HG03469 (cell line): ENCODE measurements around the gene SMYD3.

Experiments
- ATAC-seq: cut with Tn5 transposase; IDR thresholded peaks from one replicate; pipeline ENCODE4 v1.9.1; 2021; ENCODE audit warnings: mild to moderate bottlenecking, moderate library complexity, moderate number of reproducible peaks; ENCODE audit not compliant: unreplicated experiment

The SMYD3 gene

GRCh38 chr1:246417813-246418564, 89.1 kb downstream of the SMYD3 start:
- no peak for ATAC-seq

- ATAC-seq: no peak
These were observed 89.8 kb downstream of the SMYD3 start for GRCh38 chr1:246417152-246417812.

GRCh38 chr1:246416261-246416660, 90.8 kb downstream of the SMYD3 start:
- ATAC-seq: no peak

- no peak for ATAC-seq
These were observed 92.1 kb downstream of the SMYD3 start for GRCh38 chr1:246415028-246415427.

- ATAC-seq: no peak
These were observed 93.6 kb downstream of the SMYD3 start for GRCh38 chr1:246413430-246413829.

- ATAC-seq: no peak
These were observed 103.0 kb downstream of the SMYD3 start for GRCh38 chr1:246404078-246404477.

GRCh38 chr1:246398126-246398813, 108.8 kb downstream of the SMYD3 start:
- no peak for ATAC-seq

- ATAC-seq: no peak
These were observed 110.0 kb downstream of the SMYD3 start for GRCh38 chr1:246397046-246397445.

GRCh38 chr1:246396322-246396721, 110.8 kb downstream of the SMYD3 start:
- ATAC-seq: no peak

GRCh38 chr1:246394121-246394520, 113.0 kb downstream of the SMYD3 start:
- no peak for ATAC-seq

- ATAC-seq: no peak
These were observed 116.2 kb downstream of the SMYD3 start for GRCh38 chr1:246390855-246391254.

- no peak for ATAC-seq
These were observed 122.5 kb downstream of the SMYD3 start for GRCh38 chr1:246384616-246385015.

- no peak for ATAC-seq
These were observed 123.3 kb downstream of the SMYD3 start for GRCh38 chr1:246383791-246384190.

- no peak for ATAC-seq
These were observed 123.9 kb downstream of the SMYD3 start for GRCh38 chr1:246383239-246383589.

- no peak for ATAC-seq
These were observed 124.4 kb downstream of the SMYD3 start for GRCh38 chr1:246382589-246383238.

- no peak for ATAC-seq
These were observed 125.6 kb downstream of the SMYD3 start for GRCh38 chr1:246381452-246381851.

GRCh38 chr1:246377625-246378153, 129.4 kb downstream of the SMYD3 start:
- ATAC-seq: no peak

GRCh38 chr1:246373828-246374569, 133.1 kb downstream of the SMYD3 start:
- no peak for ATAC-seq

GRCh38 chr1:246372559-246372958, 134.5 kb downstream of the SMYD3 start:
- no peak for ATAC-seq

- ATAC-seq: no peak
These were observed 140.0 kb downstream of the SMYD3 start for GRCh38 chr1:246367041-246367440.

GRCh38 chr1:246365708-246366107, 141.4 kb downstream of the SMYD3 start:
- ATAC-seq: no peak
